Vagina (tissue), 2 donors: ENCODE results near the gene ERVK3-1. TPM values are rescaled to one million over a fixed set of nuclear protein-coding genes. Genes with fewer than 3 reads are reported as not detected.
"Not testable (repeated sequence)": the region's sequence is repeated elsewhere in the genome, so short reads cannot be mapped to it uniquely, and the experiment has no call there.

ENCODE experiments used
- DNase-seq, 2 donors: peaks; one replicate each; pipeline ENCODE4 v3.0.0-alpha.2; 2017; ENCODE audit errors: extremely low spot score in 2 of 2
- H3K27ac ChIP-seq: fragments of 200-600 bp; sonication (generic); one replicate; pipeline ENCODE4 v1.5.1; 2019
- H3K27me3 ChIP-seq: fragments of 200-600 bp; sonication (generic); one replicate; pipeline ENCODE4 v1.5.1; 2019
- H3K36me3 ChIP-seq, 2 donors: fragments of 200-600 bp; sonication (generic); one replicate each; pipeline ENCODE4 v1.5.1; 2017 to 2019
- H3K4me1 ChIP-seq: fragments of 200-600 bp; sonication (generic); one replicate; pipeline ENCODE4 v1.5.1; 2019
- H3K4me3 ChIP-seq, 2 donors: fragments of 200-600 bp; sonication (generic); 1 replicate in 1 of 2; 2 replicates in 1 of 2; pipeline ENCODE4 v1.5.1; 2016 to 2019
- H3K9me3 ChIP-seq: fragments of 200-600 bp; sonication (generic); one replicate; pipeline ENCODE4 v1.5.1; 2019
- CTCF ChIP-seq, 3 experiments: fragments of 450-650 bp in 2 of 3; fragments of 200-600 bp in 1 of 3; sonication (generic) in 1 of 3; IDR thresholded peaks; one replicate each; pipeline ENCODE4 v1.5.1; 2017 to 2019; ENCODE audit warnings: antibody characterized with exemption in 3 of 3, mild to moderate bottlenecking in 2 of 3, moderate library complexity in 2 of 3
- POLR2A ChIP-seq, 2 donors: fragments of 450-650 bp; IDR thresholded peaks; one replicate each; pipeline ENCODE4 v1.6.1; 2017; ENCODE audit warnings: antibody characterized with exemption in 2 of 2, mild to moderate bottlenecking in 2 of 2, moderate library complexity in 2 of 2
- POLR2AphosphoS5 ChIP-seq, 2 donors: sonication (generic); formaldehyde crosslinking; IDR thresholded peaks; one replicate each; pipeline ENCODE4 v1.9.0; 2017; ENCODE audit warnings: antibody characterized with exemption in 2 of 2, mild to moderate bottlenecking in 2 of 2, low read depth in 1 of 2; ENCODE audit not compliant: insufficient read depth in 1 of 2
- intact Hi-C: fragments of 100-400 bp; cut with DNase I; formaldehyde crosslinking; loops from one replicate; pipeline ENCODE4 v1.15.1; 2023
- total RNA-seq: library from RNA; depleted of rRNA; stranded (reverse); fragments of >200 nt; gene quantifications from one replicate; pipeline ENCODE4 v1.2.3, GENCODE V29; 2016

ERVK3-1 gene
- total RNA-seq, 1 donor from 2014 or later: 45.9 TPM

GRCh38 chr19:58304255-58304654 is 922 bp upstream of the ERVK3-1 start:
- no peak for TF ChIP-seq CTCF (IDR thresholded peaks at IDR 0.05)
- no peak for DNase-seq

GRCh38 chr19:58304748-58305064 is 471 bp upstream of the ERVK3-1 start:
- H3K4me3 ChIP-seq: peak overlapping the region; percentile 89 to 91
- no peaks in the 10 kb centered on the region for H3K9me3 ChIP-seq
- H3K36me3 ChIP-seq: peaks cover 0 to 13% of the 10 kb centered on the region in 2 donors
- intact Hi-C loops: no loop called here
- no peaks in the 10 kb centered on the region for H3K27me3 ChIP-seq
- no peak for DNase-seq
- no peak for TF ChIP-seq CTCF (IDR thresholded peaks at IDR 0.05)
- no peak for TF ChIP-seq POLR2A (IDR thresholded peaks at IDR 0.05)
- no peak for TF ChIP-seq POLR2AphosphoS5 (IDR thresholded peaks at IDR 0.05; ENCODE audit: insufficient read depth in 1 of 2, low read depth in 1 of 2)
- peak overlapping the region; percentile 82 for H3K27ac ChIP-seq
- H3K4me1 ChIP-seq: peaks cover 15% of the 10 kb centered on the region

More at GRCh38 chr19:58304255-58304654, 922 bp upstream of the ERVK3-1 start:
- no peaks in the 10 kb centered on the region for H3K9me3 ChIP-seq
- no peaks in the 10 kb centered on the region for H3K27me3 ChIP-seq
- H3K4me1 ChIP-seq: peaks cover 15% of the 10 kb centered on the region
- H3K27ac ChIP-seq: no peak overlapping the region
- H3K4me3 ChIP-seq: peak overlapping the region in 1 of 2 donors; percentile 91
- intact Hi-C loops: no loop called here
- peaks cover 0 to 13% of the 10 kb centered on the region in 2 donors for H3K36me3 ChIP-seq

- H3K27me3 ChIP-seq: no peaks in the 10 kb centered on the region
- no peak for TF ChIP-seq CTCF (IDR thresholded peaks at IDR 0.05)
- TF ChIP-seq POLR2AphosphoS5 (IDR thresholded peaks at IDR 0.05; ENCODE audit: insufficient read depth in 1 of 2, low read depth in 1 of 2): no peak
- no peak for TF ChIP-seq POLR2A (IDR thresholded peaks at IDR 0.05)
- DNase-seq: no peak
- peak overlapping the region; percentile 89 to 91 for H3K4me3 ChIP-seq
- H3K27ac ChIP-seq: no peak overlapping the region
- peaks cover 15% of the 10 kb centered on the region for H3K4me1 ChIP-seq
- no peaks in the 10 kb centered on the region for H3K9me3 ChIP-seq
- peaks cover 0 to 2% of the 10 kb centered on the region in 2 donors for H3K36me3 ChIP-seq
- intact Hi-C loops: no loop called here
Measured at GRCh38 chr19:58305932-58306323, 751 bp downstream of the ERVK3-1 start.

GRCh38 chr19:58307736-58308135 is 2.6 kb downstream of the ERVK3-1 start:
- Histone ChIP-seq H3K27ac (no peak overlapping the region), H3K9me3 (no peaks in the 10 kb centered on the region), H3K27me3 (no peaks in the 10 kb centered on the region), H3K4me3 (no peak overlapping the region), H3K4me1 (peaks cover 15% of the 10 kb centered on the region), H3K36me3 (peaks cover 0 to 16% of the 10 kb centered on the region in 2 donors)
- intact Hi-C loops: loop anchor here (1.0 kb wide), 1 partner anchor 27 kb away; no protein-coding TSS in a partner anchor
- TF ChIP-seq POLR2AphosphoS5 (IDR thresholded peaks at IDR 0.05; ENCODE audit: insufficient read depth in 1 of 2, low read depth in 1 of 2) (no peak), POLR2A (IDR thresholded peaks at IDR 0.05) (no peak), CTCF (IDR thresholded peaks at IDR 0.05) (no peak)
- no peak for DNase-seq

GRCh38 chr19:58310685-58311084 is 5.5 kb downstream of the ERVK3-1 start:
- Histone ChIP-seq H3K4me1 (peaks cover 14% of the 10 kb centered on the region), H3K36me3 (peaks cover 0 to 40% of the 10 kb centered on the region in 2 donors)
- DNase-seq, H3K4me3 ChIP-seq, intact Hi-C loops, H3K27me3 ChIP-seq, H3K27ac ChIP-seq, H3K9me3 ChIP-seq: not testable (repeated sequence)
- TF ChIP-seq CTCF (IDR thresholded peaks at IDR 0.05): peak in 1 of 3 experiments; percentile 14
